ENCODE measurements around the gene PDZD4.

DNA sequence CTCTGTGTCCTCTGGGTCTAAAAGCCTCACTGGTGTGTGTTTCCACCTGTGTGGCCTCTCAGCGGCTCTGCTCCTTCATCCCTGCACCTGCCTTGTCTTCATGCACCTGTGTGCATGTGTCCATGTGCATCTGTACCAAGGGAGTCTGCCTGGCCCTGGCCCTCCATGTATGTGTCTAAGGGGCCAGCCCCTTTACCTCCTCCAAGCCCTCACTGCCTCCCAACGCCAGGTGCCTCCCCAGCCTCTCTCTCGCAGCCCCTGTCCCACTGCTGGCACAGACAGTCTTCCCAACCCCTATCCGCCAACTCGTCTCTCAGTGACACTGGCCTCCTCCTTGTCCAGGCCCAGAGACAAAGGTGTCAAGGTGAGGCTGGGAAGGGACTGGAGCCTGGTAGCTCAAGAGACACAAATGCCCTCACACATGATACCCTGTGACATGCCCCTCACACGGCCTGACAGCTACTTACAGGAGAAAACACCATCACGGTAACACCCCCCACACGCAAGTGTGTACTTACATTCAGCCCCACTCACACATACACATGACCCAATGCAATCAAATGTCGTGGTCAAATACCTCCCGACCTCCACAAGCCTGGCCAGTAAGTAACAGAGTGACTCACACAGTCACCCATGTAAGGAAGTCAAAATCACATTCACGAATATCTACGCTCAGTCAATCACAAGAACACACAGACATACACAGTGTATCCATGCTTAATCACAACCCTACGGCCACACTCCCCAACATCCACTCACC is 44.2 kb upstream of the PDZD4 start:
- TF ChIP-seq, protein P1, sequence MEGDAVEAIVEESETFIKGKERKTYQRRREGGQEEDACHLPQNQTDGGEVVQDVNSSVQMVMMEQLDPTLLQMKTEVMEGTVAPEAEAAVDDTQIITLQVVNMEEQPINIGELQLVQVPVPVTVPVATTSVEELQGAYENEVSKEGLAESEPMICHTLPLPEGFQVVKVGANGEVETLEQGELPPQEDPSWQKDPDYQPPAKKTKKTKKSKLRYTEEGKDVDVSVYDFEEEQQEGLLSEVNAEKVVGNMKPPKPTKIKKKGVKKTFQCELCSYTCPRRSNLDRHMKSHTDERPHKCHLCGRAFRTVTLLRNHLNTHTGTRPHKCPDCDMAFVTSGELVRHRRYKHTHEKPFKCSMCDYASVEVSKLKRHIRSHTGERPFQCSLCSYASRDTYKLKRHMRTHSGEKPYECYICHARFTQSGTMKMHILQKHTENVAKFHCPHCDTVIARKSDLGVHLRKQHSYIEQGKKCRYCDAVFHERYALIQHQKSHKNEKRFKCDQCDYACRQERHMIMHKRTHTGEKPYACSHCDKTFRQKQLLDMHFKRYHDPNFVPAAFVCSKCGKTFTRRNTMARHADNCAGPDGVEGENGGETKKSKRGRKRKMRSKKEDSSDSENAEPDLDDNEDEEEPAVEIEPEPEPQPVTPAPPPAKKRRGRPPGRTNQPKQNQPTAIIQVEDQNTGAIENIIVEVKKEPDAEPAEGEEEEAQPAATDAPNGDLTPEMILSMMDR (conservative IDR thresholded peaks at IDR 0.05; ENCODE audit: low read depth, low read length): no peak
- no peak for TF ChIP-seq EZH2 (IDR thresholded peaks at IDR 0.05; ENCODE audit: low read length, unreplicated experiment)
